ENCODE measurements around the gene SLC35F6.

GRCh38 chr2:26743852-26744251, 20.2 kb upstream of the SLC35F6 start:
- TF ChIP-seq, protein P1, sequence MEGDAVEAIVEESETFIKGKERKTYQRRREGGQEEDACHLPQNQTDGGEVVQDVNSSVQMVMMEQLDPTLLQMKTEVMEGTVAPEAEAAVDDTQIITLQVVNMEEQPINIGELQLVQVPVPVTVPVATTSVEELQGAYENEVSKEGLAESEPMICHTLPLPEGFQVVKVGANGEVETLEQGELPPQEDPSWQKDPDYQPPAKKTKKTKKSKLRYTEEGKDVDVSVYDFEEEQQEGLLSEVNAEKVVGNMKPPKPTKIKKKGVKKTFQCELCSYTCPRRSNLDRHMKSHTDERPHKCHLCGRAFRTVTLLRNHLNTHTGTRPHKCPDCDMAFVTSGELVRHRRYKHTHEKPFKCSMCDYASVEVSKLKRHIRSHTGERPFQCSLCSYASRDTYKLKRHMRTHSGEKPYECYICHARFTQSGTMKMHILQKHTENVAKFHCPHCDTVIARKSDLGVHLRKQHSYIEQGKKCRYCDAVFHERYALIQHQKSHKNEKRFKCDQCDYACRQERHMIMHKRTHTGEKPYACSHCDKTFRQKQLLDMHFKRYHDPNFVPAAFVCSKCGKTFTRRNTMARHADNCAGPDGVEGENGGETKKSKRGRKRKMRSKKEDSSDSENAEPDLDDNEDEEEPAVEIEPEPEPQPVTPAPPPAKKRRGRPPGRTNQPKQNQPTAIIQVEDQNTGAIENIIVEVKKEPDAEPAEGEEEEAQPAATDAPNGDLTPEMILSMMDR (IDR thresholded peaks at IDR 0.05), result no peak
- no peak for TF ChIP-seq POLR2A (IDR thresholded peaks at IDR 0.05)
